Activated CD4-positive, alpha-beta T cell treated with anti-CD3 and anti-CD28 coated beads, Interleukin-2, Interleukin-6, amounts not matched to agents 100 ng/mL and 50 ng/mL, durations not matched to agents 16 hours and 8 hours (primary cell): ENCODE results near the gene ARPC2.
A peak's percentile ranks its signal among the peaks of the same experiment; 100 is the strongest.
"Not testable (repeated sequence)": the region's sequence is repeated elsewhere in the genome, so short reads cannot be mapped to it uniquely, and the experiment has no call there.

Source experiments
- DNase-seq: peaks from one replicate; pipeline ENCODE4 v3.0.0-alpha.2; 2020

Gene ARPC2

GRCh38 chr2:218271865-218272530 lies 55.0 kb downstream of the ARPC2 start:
- no peak for DNase-seq

GRCh38 chr2:218272531-218273212 lies 55.7 kb downstream of the ARPC2 start:
- DNase-seq: peak; percentile 83

- DNase-seq: not testable (repeated sequence)
Observed at GRCh38 chr2:218273214-218273907, 56.4 kb downstream of the ARPC2 start.

GRCh38 chr2:218273908-218274249 lies 56.9 kb downstream of the ARPC2 start:
- no peak for DNase-seq

GRCh38 chr2:218274586-218274985 lies 57.6 kb downstream of the ARPC2 start:
- DNase-seq: no peak

- DNase-seq: no peak
Observed at GRCh38 chr2:218275371-218276072, 58.5 kb downstream of the ARPC2 start.

- no peak for DNase-seq
Observed at GRCh38 chr2:218276986-218277755, 60.2 kb downstream of the ARPC2 start.

- DNase-seq: no peak
Observed at GRCh38 chr2:218277921-218278320, 60.9 kb downstream of the ARPC2 start.

- no peak for DNase-seq
Observed at GRCh38 chr2:218278531-218279360, 61.8 kb downstream of the ARPC2 start.

- no peak for DNase-seq
Observed at GRCh38 chr2:218280260-218280870, 63.4 kb downstream of the ARPC2 start.

GRCh38 chr2:218281449-218281848 lies 64.5 kb downstream of the ARPC2 start:
- no peak for DNase-seq

GRCh38 chr2:218282173-218282991 lies 65.4 kb downstream of the ARPC2 start:
- DNase-seq: no peak

- peak; percentile 87 for DNase-seq
Observed at GRCh38 chr2:218284106-218284811, 67.3 kb downstream of the ARPC2 start.

- no peak for DNase-seq
Observed at GRCh38 chr2:218285604-218286003, 68.6 kb downstream of the ARPC2 start.

- peak; percentile 90 for DNase-seq
Observed at GRCh38 chr2:218286570-218287459, 69.8 kb downstream of the ARPC2 start.

GRCh38 chr2:218289639-218290315 lies 72.8 kb downstream of the ARPC2 start:
- no peak for DNase-seq

- peak; percentile 58 for DNase-seq
Observed at GRCh38 chr2:218290316-218291261, 73.6 kb downstream of the ARPC2 start.
